Tibial nerve (tissue), 4 donors: Measurements from ENCODE around the gene ROBO1. TPM values are rescaled to one million over a fixed set of nuclear protein-coding genes. Genes with fewer than 3 reads are reported as not detected.

ENCODE experiments used
- DNase-seq, 2 donors: peaks; one replicate each; pipeline ENCODE4 v3.0.0-alpha.2; 2019; ENCODE audit warnings: low spot score in 2 of 2
- H3K27ac ChIP-seq, 4 donors: fragments of 200-600 bp; sonication (generic) in 3 of 4; one replicate each; pipeline ENCODE4 v1.5.1; 2017 to 2019; ENCODE audit warnings: mild to moderate bottlenecking in 1 of 4
- H3K27me3 ChIP-seq, 2 donors: fragments of 200-600 bp; sonication (generic) in 1 of 2; one replicate each; pipeline versions ENCODE4 v1.5.1 to v1.6.0; 2017 to 2019
- H3K36me3 ChIP-seq, 3 donors: fragments of 200-600 bp; sonication (generic); one replicate each; pipeline ENCODE4 v1.5.1; 2018 to 2019
- H3K4me1 ChIP-seq, 4 donors: fragments of 200-600 bp; sonication (generic) in 3 of 4; one replicate each; pipeline ENCODE4 v1.5.1; 2017 to 2019
- H3K4me3 ChIP-seq, 4 donors: fragments of 200-600 bp; sonication (generic) in 3 of 4; one replicate each; pipeline ENCODE4 v1.5.1; 2017 to 2019; ENCODE audit warnings: mild to moderate bottlenecking in 1 of 4, moderate library complexity in 1 of 4
- H3K9me3 ChIP-seq, 4 donors: fragments of 200-600 bp; sonication (generic) in 3 of 4; one replicate each; pipeline ENCODE4 v1.5.1; 2017 to 2019
- EP300 ChIP-seq, 2 donors: sonication (generic); formaldehyde crosslinking; IDR thresholded peaks; one replicate each; pipeline ENCODE4 v1.6.1; 2017; ENCODE audit warnings: antibody characterized with exemption in 2 of 2, mild to moderate bottlenecking in 1 of 2
- POLR2A ChIP-seq, 2 donors: fragments of 450-650 bp; IDR thresholded peaks; one replicate each; pipeline ENCODE4 v1.6.1; 2017; ENCODE audit warnings: antibody characterized with exemption in 2 of 2, mild to moderate bottlenecking in 2 of 2, moderate library complexity in 2 of 2
- WGBS, 2 donors: methylation state at CpG; one replicate each; pipeline ENCODE4 v1.1.5; 2018; 5-methylcytosine and 5-hydroxymethylcytosine counted together
- total RNA-seq, 4 donors: library from RNA; depleted of rRNA; stranded (reverse); fragments of >200 nt; gene quantifications; one replicate each; pipeline ENCODE4 v1.1.0, GENCODE V29; 2016
- TF ChIP-seq, protein P1 (sequence below), 5 experiments: fragments of 200-600 bp in 3 of 5; fragments of 450-650 bp in 2 of 5; sonication (generic) in 3 of 5; IDR thresholded peaks; one replicate each; pipeline ENCODE4 v1.5.1; 2016 to 2019; ENCODE audit warnings: antibody characterized with exemption in 5 of 5, mild to moderate bottlenecking in 3 of 5, moderate library complexity in 2 of 5

The ROBO1 gene
- total RNA-seq, 4 donors from 2014 or later, result 12.6 to 27.8 (median 23.1) TPM

DNA sequence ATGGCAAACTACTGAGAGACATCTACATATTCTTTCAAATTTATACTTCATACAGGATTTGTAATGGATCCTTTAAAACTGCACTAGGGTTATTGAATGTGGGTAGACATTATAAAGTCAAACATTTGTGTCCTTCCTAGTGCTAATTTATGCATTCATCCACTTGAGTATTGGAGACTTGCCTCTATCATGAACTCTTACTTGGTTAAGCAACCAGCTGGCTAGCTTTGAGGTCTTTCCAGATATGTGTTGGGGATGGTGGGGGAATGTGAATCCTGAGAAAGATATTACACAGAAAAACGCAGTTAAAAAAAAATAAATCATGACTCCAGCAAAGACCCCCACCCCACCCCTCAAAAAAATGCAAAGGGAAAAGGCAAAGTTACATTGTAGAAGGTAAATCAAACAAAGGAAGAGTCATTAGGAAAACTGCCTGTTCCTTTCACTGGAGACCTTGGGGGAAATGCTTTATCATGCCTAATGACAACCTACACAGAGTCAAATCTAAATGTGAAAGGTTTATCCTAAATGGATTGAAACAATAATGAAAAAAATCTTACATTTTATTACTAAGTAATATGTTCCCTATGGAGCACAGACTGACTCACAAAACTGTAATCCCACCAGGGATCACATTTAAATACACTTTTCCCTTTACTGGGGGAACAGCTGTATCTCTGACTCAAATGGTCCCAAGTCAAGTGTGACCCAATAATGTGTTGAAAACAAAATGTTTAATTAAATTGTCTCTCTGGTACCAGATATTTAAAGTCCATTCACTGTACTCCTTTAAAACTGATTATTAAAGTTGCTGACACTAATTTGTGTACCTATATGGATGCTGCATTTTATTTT is 522.3 kb downstream of the ROBO1 start:
- Histone ChIP-seq H3K27ac (no peak overlapping the region), H3K4me3 (no peak overlapping the region), H3K4me1 (peaks cover 0 to 7% (median 0%) of the 10 kb centered on the region in 4 donors), H3K9me3 (peaks cover 0 to 10% (median 0%) of the 10 kb centered on the region in 4 donors), H3K27me3 (no peaks in the 10 kb centered on the region), H3K36me3 (no peaks in the 10 kb centered on the region)
- TF ChIP-seq POLR2A (IDR thresholded peaks at IDR 0.05) (no peak), EP300 (IDR thresholded peaks at IDR 0.05) (no peak)
- TF ChIP-seq, protein P1, sequence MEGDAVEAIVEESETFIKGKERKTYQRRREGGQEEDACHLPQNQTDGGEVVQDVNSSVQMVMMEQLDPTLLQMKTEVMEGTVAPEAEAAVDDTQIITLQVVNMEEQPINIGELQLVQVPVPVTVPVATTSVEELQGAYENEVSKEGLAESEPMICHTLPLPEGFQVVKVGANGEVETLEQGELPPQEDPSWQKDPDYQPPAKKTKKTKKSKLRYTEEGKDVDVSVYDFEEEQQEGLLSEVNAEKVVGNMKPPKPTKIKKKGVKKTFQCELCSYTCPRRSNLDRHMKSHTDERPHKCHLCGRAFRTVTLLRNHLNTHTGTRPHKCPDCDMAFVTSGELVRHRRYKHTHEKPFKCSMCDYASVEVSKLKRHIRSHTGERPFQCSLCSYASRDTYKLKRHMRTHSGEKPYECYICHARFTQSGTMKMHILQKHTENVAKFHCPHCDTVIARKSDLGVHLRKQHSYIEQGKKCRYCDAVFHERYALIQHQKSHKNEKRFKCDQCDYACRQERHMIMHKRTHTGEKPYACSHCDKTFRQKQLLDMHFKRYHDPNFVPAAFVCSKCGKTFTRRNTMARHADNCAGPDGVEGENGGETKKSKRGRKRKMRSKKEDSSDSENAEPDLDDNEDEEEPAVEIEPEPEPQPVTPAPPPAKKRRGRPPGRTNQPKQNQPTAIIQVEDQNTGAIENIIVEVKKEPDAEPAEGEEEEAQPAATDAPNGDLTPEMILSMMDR (IDR thresholded peaks at IDR 0.05), result no peak
- no peak for DNase-seq
- WGBS, 2 donors, result 41 to 50% methylated on average over 1 of the region's 1 CpG

DNA sequence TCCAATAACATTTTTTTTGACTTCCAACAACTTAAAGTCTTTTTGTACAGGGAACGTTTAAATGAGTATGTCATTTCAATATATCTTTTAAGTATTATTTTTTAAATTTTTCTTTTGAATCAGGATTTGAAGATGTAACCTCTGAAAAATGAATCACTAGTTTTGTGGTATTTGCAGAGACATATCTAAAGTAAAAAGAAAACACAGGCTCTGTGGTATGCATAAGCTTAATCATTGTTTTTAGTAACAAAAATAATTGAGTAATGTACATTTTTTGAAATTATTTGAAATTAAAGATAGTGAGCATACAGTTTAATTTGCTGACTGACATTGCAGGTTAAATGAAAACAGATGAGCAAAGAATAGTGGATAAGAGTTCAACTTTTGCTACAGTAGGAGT is 531.3 kb downstream of the ROBO1 start:
- 62 to 65% methylated on average over 1 of the region's 1 CpG for WGBS, 2 donors
- Histone ChIP-seq H3K36me3 (no peaks in the 10 kb centered on the region), H3K4me1 (no peaks in the 10 kb centered on the region), H3K9me3 (no peaks in the 10 kb centered on the region), H3K27me3 (no peaks in the 10 kb centered on the region), H3K4me3 (no peak overlapping the region), H3K27ac (no peak overlapping the region)
- TF ChIP-seq POLR2A (IDR thresholded peaks at IDR 0.05) (no peak), EP300 (IDR thresholded peaks at IDR 0.05) (no peak)
- TF ChIP-seq, protein P1 (IDR thresholded peaks at IDR 0.05), result no peak
- DNase-seq, result no peak

- H3K36me3 ChIP-seq, result no peaks in the 10 kb centered on the region
- H3K4me3 ChIP-seq, result no peak overlapping the region
- H3K4me1 ChIP-seq, result no peaks in the 10 kb centered on the region
- WGBS, 2 donors, result 73 to 82% methylated on average over 7 of the region's 7 CpGs
- H3K9me3 ChIP-seq, result no peaks in the 10 kb centered on the region
- TF ChIP-seq, protein P1 (IDR thresholded peaks at IDR 0.05), result no peak
- TF ChIP-seq EP300 (IDR thresholded peaks at IDR 0.05), result no peak
- no peak for TF ChIP-seq POLR2A (IDR thresholded peaks at IDR 0.05)
- no peak for DNase-seq
- no peak overlapping the region for H3K27ac ChIP-seq
- H3K27me3 ChIP-seq, result no peaks in the 10 kb centered on the region
These were observed 534.3 kb downstream of the ROBO1 start for GRCh38 chr3:79233431-79234060.

GRCh38 chr3:79230266-79230665 is 537.5 kb downstream of the ROBO1 start:
- H3K27ac ChIP-seq, result no peak overlapping the region
- H3K9me3 ChIP-seq, result no peaks in the 10 kb centered on the region
- H3K27me3 ChIP-seq, result no peaks in the 10 kb centered on the region
- H3K4me1 ChIP-seq, result no peaks in the 10 kb centered on the region
- 93 to 98% methylated on average over 1 of the region's 1 CpG for WGBS, 2 donors
- no peak for TF ChIP-seq POLR2A (IDR thresholded peaks at IDR 0.05)
- TF ChIP-seq EP300 (IDR thresholded peaks at IDR 0.05), result no peak
- TF ChIP-seq, protein P1 (IDR thresholded peaks at IDR 0.05), result no peak
- H3K4me3 ChIP-seq, result no peak overlapping the region
- H3K36me3 ChIP-seq, result no peaks in the 10 kb centered on the region
- no peak for DNase-seq

- WGBS, 2 donors, result 64 to 67% methylated on average over 2 of the region's 2 CpGs
These were observed 550.7 kb downstream of the ROBO1 start for GRCh38 chr3:79217096-79217495.

More at GRCh38 chr3:79217096-79217495, 550.7 kb downstream of the ROBO1 start:
- no peak overlapping the region for H3K27ac ChIP-seq
- TF ChIP-seq POLR2A (IDR thresholded peaks at IDR 0.05), result no peak
- TF ChIP-seq, protein P1 (IDR thresholded peaks at IDR 0.05), result no peak
- no peak for TF ChIP-seq EP300 (IDR thresholded peaks at IDR 0.05)
- no peaks in the 10 kb centered on the region for H3K36me3 ChIP-seq
- H3K4me3 ChIP-seq, result no peak overlapping the region
- H3K4me1 ChIP-seq, result no peaks in the 10 kb centered on the region
- DNase-seq, result no peak
- H3K9me3 ChIP-seq, result no peaks in the 10 kb centered on the region
- H3K27me3 ChIP-seq, result no peaks in the 10 kb centered on the region
